ENCODE results near the gene APBA2. TPM values are rescaled to one million over a fixed set of nuclear protein-coding genes. Genes with fewer than 3 reads are reported as not detected.

APBA2 gene
- total RNA-seq, 1 donor from 2014 or later, result 4.2 TPM

DNA sequence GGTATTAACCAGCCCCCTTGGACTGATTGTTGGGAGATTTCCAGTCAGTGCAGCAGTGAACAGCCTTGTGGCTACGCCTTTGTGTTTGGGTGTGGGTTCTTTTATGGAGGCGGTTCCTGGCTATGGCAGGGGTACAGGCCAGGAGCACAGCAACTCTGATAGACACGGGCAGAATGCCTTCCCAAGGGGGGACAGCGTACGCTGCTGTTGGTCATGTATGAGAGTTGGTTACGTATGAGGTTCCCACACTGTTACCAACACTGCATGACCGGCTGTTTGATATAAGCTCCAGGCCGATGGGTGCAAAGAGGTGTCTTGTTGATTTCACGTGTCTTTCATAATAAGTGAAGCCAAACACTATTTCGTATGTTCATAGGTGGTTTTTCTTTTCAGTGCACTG is 196.0 kb downstream of the APBA2 start:
- Histone ChIP-seq H3K9ac (ENCODE audit: low read depth in 1 of 3, low read length in 3 of 3) (no peak overlapping the region), H3K27me3 (ENCODE audit: control insufficient read depth in 3 of 3, insufficient read depth in 3 of 3, low read length in 3 of 3) (no peaks in the 10 kb centered on the region), H3K9me3 (ENCODE audit: control insufficient read depth in 3 of 3, low read length in 3 of 3) (no peaks in the 10 kb centered on the region), H3K36me3 (ENCODE audit: control insufficient read depth in 3 of 3, insufficient read depth in 3 of 3, low read length in 3 of 3) (no peaks in the 10 kb centered on the region), H3K4me3 (ENCODE audit: low read length in 3 of 3) (no peak overlapping the region), H3K27ac (ENCODE audit: low read depth, low read length) (no peak overlapping the region), H3K4me1 (ENCODE audit: control insufficient read depth in 3 of 3, insufficient read depth in 3 of 3, low read length in 3 of 3) (no peaks in the 10 kb centered on the region)

DNA sequence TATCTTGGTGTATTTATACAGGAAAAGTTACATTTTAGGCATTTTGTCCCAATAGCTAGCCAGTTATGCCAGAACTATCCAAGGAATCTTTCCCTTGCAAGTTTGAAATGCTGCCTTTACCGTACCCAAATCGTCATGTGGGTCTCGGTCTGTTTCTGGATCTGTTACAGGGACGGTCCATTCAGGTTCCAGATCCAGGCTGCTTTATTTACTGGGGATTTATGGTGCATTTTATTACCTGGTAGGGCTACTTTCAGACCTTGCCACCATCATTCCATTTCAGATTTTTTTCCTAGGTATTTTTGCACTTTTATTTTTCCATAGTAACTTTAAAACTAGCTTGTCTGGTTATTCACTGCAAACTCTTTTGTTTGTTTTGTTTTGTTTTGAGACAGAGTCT is 197.4 kb downstream of the APBA2 start:
- no peak overlapping the region for H3K27ac ChIP-seq (ENCODE audit: low read depth, low read length)
- H3K9ac ChIP-seq (ENCODE audit: low read depth in 1 of 3, low read length in 3 of 3), result no peak overlapping the region
- no peaks in the 10 kb centered on the region for H3K9me3 ChIP-seq (ENCODE audit: control insufficient read depth in 3 of 3, low read length in 3 of 3)
- no peaks in the 10 kb centered on the region for H3K4me1 ChIP-seq (ENCODE audit: control insufficient read depth in 3 of 3, insufficient read depth in 3 of 3, low read length in 3 of 3)
- H3K36me3 ChIP-seq (ENCODE audit: control insufficient read depth in 3 of 3, insufficient read depth in 3 of 3, low read length in 3 of 3), result no peaks in the 10 kb centered on the region
- H3K4me3 ChIP-seq (ENCODE audit: low read length in 3 of 3), result no peak overlapping the region
- H3K27me3 ChIP-seq (ENCODE audit: control insufficient read depth in 3 of 3, insufficient read depth in 3 of 3, low read length in 3 of 3), result peaks cover 0 to 2% (median 0%) of the 10 kb centered on the region in 3 donors

DNA sequence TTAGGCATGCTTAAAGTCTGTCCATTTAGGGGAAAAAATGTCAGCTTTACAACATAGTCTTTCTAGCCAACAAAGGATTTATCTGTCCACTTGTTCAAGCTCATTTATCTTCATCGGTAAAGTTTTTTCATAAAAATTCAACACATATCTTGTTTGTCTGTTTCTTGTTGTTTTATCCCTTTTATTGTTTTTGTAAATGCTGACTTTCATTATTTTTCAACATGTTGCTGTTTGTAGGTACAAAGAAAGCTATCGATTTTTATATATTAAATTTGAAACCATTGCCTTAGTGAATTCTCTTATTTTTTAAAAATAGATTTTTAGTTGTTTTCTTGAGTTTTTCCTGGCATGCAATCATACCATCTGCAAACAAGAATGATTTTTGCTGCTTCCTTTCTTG is 198.1 kb downstream of the APBA2 start:
- Histone ChIP-seq H3K9me3 (ENCODE audit: control insufficient read depth in 3 of 3, low read length in 3 of 3) (no peaks in the 10 kb centered on the region), H3K4me3 (ENCODE audit: low read length in 3 of 3) (no peak overlapping the region), H3K4me1 (ENCODE audit: control insufficient read depth in 3 of 3, insufficient read depth in 3 of 3, low read length in 3 of 3) (no peaks in the 10 kb centered on the region), H3K9ac (ENCODE audit: low read depth in 1 of 3, low read length in 3 of 3) (no peak overlapping the region), H3K27ac (ENCODE audit: low read depth, low read length) (no peak overlapping the region), H3K36me3 (ENCODE audit: control insufficient read depth in 3 of 3, insufficient read depth in 3 of 3, low read length in 3 of 3) (no peaks in the 10 kb centered on the region), H3K27me3 (ENCODE audit: control insufficient read depth in 3 of 3, insufficient read depth in 3 of 3, low read length in 3 of 3) (peaks cover 0 to 3% (median 0%) of the 10 kb centered on the region in 3 donors)

DNA sequence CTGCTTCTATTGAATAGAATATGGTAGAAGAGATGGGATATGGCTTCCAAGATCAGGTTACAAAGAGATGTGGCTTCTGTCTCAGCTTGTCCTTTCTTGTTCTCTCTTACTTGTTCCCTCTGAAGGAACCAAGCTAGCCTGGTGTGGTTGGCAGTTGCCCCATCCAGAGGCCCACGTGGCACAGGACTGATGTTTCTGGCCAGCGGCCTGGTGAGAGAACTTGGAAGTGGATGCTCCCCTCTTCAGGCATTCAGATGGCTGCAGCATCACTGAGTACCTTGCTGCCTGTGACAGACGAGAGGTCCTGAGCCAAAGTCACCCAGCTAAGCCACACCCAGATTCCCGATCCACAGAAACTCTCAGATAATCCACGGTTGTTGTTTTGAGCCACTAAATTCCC is 200.2 kb downstream of the APBA2 start:
- H3K36me3 ChIP-seq (ENCODE audit: control insufficient read depth in 3 of 3, insufficient read depth in 3 of 3, low read length in 3 of 3), result no peaks in the 10 kb centered on the region
- no peaks in the 10 kb centered on the region for H3K9me3 ChIP-seq (ENCODE audit: control insufficient read depth in 3 of 3, low read length in 3 of 3)
- peaks cover 0 to 19% (median 2%) of the 10 kb centered on the region in 3 donors for H3K27me3 ChIP-seq (ENCODE audit: control insufficient read depth in 3 of 3, insufficient read depth in 3 of 3, low read length in 3 of 3)
- H3K4me3 ChIP-seq (ENCODE audit: low read length in 3 of 3), result no peak overlapping the region
- H3K9ac ChIP-seq (ENCODE audit: low read depth in 1 of 3, low read length in 3 of 3), result no peak overlapping the region
- H3K4me1 ChIP-seq (ENCODE audit: control insufficient read depth in 3 of 3, insufficient read depth in 3 of 3, low read length in 3 of 3), result no peaks in the 10 kb centered on the region
- no peak overlapping the region for H3K27ac ChIP-seq (ENCODE audit: low read depth, low read length)

DNA sequence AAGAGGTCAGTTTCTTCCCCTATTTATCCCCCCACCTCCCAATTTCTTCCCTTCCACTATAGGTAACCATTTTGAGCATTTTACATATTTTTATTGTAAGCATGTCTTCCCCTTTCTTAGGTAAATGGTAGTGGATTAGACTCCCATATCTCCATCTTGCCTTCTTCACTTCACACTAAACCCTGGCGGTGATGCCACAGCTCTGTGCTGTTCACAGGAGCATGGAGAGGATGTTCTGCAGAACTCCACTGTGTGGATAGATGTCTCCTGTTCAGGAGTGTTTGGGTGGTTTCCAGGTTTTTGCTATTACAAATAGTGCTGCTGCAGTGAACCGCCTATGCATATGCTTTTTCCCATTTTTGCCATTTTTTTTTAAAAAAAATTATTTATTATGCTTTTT is 201.1 kb downstream of the APBA2 start:
- H3K36me3 ChIP-seq (ENCODE audit: control insufficient read depth in 3 of 3, insufficient read depth in 3 of 3, low read length in 3 of 3), result no peaks in the 10 kb centered on the region
- H3K9me3 ChIP-seq (ENCODE audit: control insufficient read depth in 3 of 3, low read length in 3 of 3), result no peaks in the 10 kb centered on the region
- H3K27me3 ChIP-seq (ENCODE audit: control insufficient read depth in 3 of 3, insufficient read depth in 3 of 3, low read length in 3 of 3), result peaks cover 0 to 19% (median 2%) of the 10 kb centered on the region in 3 donors
- no peak overlapping the region for H3K27ac ChIP-seq (ENCODE audit: low read depth, low read length)
- no peak overlapping the region for H3K4me3 ChIP-seq (ENCODE audit: low read length in 3 of 3)
- no peak overlapping the region for H3K9ac ChIP-seq (ENCODE audit: low read depth in 1 of 3, low read length in 3 of 3)
- H3K4me1 ChIP-seq (ENCODE audit: control insufficient read depth in 3 of 3, insufficient read depth in 3 of 3, low read length in 3 of 3), result no peaks in the 10 kb centered on the region

DNA sequence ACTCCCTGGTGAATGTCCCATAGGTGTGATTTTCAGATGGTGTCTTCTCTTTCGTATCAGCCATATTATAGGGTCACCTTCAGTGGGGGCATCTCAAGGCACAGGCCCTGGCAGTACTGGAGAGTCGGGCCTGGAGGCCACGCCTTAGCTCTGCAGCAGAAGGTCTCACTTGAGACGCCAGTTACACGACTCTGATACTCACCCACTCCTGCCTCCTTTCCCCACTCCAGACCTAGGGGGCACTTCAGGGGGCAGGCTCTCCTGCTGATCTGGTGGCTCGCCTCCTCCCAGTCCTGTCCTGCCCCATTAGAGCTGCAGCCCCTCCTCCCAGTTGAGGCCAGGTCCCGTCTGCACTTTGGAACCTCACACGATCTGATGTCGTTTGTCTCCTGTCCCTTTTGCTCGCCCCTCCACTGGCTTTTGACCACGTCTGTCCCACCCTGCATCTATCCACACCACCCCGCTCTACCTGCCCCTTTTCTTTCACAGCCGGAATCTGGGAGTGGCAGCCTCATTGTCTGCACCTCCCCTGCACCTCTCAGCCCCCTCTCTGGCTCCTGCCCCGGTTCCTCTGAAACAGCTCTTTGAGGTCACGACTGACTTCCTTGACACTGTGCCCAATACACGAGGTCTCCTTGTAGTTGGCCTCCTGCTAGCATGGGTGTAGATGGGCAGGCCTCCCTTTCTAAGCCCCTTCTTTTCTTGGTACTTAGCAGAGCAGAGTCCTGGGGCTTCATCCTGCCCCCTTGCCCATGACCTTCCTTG is 201.9 kb downstream of the APBA2 start:
- H3K9ac ChIP-seq (ENCODE audit: low read depth in 1 of 3, low read length in 3 of 3), result no peak overlapping the region
- no peak overlapping the region for H3K27ac ChIP-seq (ENCODE audit: low read depth, low read length)
- H3K4me1 ChIP-seq (ENCODE audit: control insufficient read depth in 3 of 3, insufficient read depth in 3 of 3, low read length in 3 of 3), result no peaks in the 10 kb centered on the region
- no peaks in the 10 kb centered on the region for H3K9me3 ChIP-seq (ENCODE audit: control insufficient read depth in 3 of 3, low read length in 3 of 3)
- H3K27me3 ChIP-seq (ENCODE audit: control insufficient read depth in 3 of 3, insufficient read depth in 3 of 3, low read length in 3 of 3), result peaks cover 0 to 19% (median 2%) of the 10 kb centered on the region in 3 donors
- no peaks in the 10 kb centered on the region for H3K36me3 ChIP-seq (ENCODE audit: control insufficient read depth in 3 of 3, insufficient read depth in 3 of 3, low read length in 3 of 3)
- no peak overlapping the region for H3K4me3 ChIP-seq (ENCODE audit: low read length in 3 of 3)

DNA sequence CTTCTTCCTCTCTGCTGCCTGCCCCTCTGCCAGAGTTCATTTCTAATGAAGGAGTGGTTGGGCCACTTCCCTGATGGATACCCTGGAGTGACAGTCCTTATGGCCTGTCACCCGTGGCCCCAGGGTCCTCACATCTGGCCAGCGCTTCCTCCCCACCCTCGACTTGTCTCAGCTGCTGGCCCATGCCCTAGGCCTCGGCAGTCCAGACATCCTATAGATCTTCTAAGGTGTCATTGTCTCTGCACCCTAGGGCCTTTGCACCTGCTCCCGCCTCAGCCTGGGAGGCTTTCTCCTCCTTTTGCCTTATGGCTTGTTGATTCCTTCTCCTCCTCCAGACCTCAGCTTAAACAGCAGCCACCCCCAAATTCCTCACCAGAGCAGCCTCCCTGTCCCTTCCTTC is 202.9 kb downstream of the APBA2 start:
- Histone ChIP-seq H3K4me3 (ENCODE audit: low read length in 3 of 3) (no peak overlapping the region), H3K27ac (ENCODE audit: low read depth, low read length) (no peak overlapping the region), H3K27me3 (ENCODE audit: control insufficient read depth in 3 of 3, insufficient read depth in 3 of 3, low read length in 3 of 3) (peaks cover 0 to 19% (median 2%) of the 10 kb centered on the region in 3 donors), H3K4me1 (ENCODE audit: control insufficient read depth in 3 of 3, insufficient read depth in 3 of 3, low read length in 3 of 3) (no peaks in the 10 kb centered on the region), H3K36me3 (ENCODE audit: control insufficient read depth in 3 of 3, insufficient read depth in 3 of 3, low read length in 3 of 3) (no peaks in the 10 kb centered on the region), H3K9me3 (ENCODE audit: control insufficient read depth in 3 of 3, low read length in 3 of 3) (no peaks in the 10 kb centered on the region), H3K9ac (ENCODE audit: low read depth in 1 of 3, low read length in 3 of 3) (no peak overlapping the region)

DNA sequence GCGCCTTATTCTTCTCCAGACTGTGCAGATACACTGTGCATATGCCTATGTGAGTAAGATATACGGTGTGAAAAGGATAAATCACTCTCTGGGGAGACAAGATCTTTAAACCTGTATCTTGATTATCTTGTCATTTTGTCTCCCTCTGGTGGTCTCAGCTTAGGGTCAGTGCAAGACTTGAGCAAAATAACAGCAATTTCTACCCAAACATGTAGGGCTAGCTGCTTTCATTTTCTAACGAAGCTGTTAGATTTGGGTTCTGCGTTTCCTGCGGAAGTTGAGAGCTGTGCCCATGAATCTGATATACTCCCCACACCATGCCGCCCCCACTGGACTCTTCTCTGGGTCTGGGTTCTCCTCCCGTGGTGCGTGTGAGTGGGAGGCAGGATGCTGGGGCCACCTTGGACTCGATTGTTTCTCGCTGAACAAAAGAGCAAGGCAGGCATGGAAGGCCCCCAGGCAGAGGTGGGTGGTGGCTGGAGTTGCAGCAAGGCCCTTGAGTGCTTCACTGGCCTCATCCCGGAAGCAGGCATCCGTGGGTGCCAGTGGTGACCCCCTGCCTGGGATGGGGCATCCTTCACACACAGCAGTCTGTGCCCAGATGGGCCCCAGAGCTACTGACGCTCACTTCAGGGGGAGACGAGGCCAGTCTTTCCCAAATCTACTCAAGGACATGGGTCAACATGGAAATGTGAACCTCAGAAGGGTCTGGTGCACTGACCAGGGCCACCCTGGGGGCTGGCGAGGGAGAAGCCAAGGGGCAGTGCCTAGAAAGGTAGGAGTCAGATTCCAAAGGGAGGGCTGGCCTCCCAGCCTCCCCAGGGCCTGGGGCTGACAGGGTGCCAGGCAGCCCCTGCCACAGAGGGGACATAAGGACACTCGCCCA is 204.2 kb downstream of the APBA2 start:
- Histone ChIP-seq H3K4me3 (ENCODE audit: low read length in 3 of 3) (no peak overlapping the region), H3K9me3 (ENCODE audit: control insufficient read depth in 3 of 3, low read length in 3 of 3) (peaks cover 0 to 2% (median 0%) of the 10 kb centered on the region in 3 donors), H3K9ac (ENCODE audit: low read depth in 1 of 3, low read length in 3 of 3) (no peak overlapping the region), H3K4me1 (ENCODE audit: control insufficient read depth in 3 of 3, insufficient read depth in 3 of 3, low read length in 3 of 3) (no peaks in the 10 kb centered on the region), H3K27ac (ENCODE audit: low read depth, low read length) (no peak overlapping the region), H3K27me3 (ENCODE audit: control insufficient read depth in 3 of 3, insufficient read depth in 3 of 3, low read length in 3 of 3) (peaks cover 0 to 19% (median 2%) of the 10 kb centered on the region in 3 donors), H3K36me3 (ENCODE audit: control insufficient read depth in 3 of 3, insufficient read depth in 3 of 3, low read length in 3 of 3) (no peaks in the 10 kb centered on the region)

DNA sequence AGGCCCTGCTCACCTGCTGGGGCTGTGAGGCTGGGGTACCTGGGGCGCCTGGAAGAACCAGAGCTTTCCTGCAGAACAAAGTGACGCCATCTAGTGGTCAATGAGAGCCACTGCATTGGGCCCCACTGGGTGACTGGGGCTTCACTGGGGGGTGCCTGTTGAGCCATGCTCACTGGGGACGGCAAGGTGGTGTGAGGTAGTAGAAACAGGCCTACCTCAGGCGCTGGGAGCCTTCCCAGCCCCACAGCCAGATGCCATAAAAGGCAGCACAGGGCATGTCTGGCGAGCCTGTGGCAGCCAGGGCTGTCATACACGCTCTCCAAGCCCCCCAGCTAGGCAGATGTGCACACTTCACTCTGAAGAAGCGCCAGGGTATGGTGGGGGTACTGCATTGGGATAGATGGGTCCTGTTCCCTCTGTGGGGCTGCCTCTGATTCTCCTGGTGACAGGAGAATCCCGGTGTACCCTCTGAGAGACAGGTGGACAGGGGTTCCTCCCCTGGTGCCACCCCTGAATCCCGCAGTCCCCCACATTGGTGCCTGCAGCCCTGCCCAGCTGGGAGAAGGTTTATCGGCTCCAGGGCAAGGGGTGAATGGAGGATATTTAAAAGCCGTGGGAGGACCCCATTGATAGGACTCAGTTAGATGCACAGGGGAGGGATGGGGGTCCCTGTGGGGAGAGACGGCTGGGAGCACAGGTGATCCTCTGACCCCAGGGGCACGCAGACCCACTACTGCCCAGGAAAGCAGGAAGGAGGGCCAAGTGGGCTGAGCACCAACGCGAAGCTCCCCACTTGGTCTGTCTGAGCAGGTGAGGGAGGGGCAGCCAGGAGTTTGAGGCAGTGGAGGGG is 205.1 kb downstream of the APBA2 start:
- Histone ChIP-seq H3K36me3 (ENCODE audit: control insufficient read depth in 3 of 3, insufficient read depth in 3 of 3, low read length in 3 of 3) (no peaks in the 10 kb centered on the region), H3K4me1 (ENCODE audit: control insufficient read depth in 3 of 3, insufficient read depth in 3 of 3, low read length in 3 of 3) (no peaks in the 10 kb centered on the region), H3K27ac (ENCODE audit: low read depth, low read length) (no peak overlapping the region), H3K4me3 (ENCODE audit: low read length in 3 of 3) (no peak overlapping the region), H3K9ac (ENCODE audit: low read depth in 1 of 3, low read length in 3 of 3) (no peak overlapping the region), H3K9me3 (ENCODE audit: control insufficient read depth in 3 of 3, low read length in 3 of 3) (peaks cover 0 to 2% (median 0%) of the 10 kb centered on the region in 3 donors), H3K27me3 (ENCODE audit: control insufficient read depth in 3 of 3, insufficient read depth in 3 of 3, low read length in 3 of 3) (peaks cover 0 to 19% (median 2%) of the 10 kb centered on the region in 3 donors)
